HG03066 (cell line): Measurements from ENCODE around the gene MICAL2.

Source experiments
- ATAC-seq: cut with Tn5 transposase; IDR thresholded peaks from one replicate; pipeline ENCODE4 v1.9.1; 2021; ENCODE audit warnings: low read depth; ENCODE audit not compliant: unreplicated experiment

Gene MICAL2

DNA sequence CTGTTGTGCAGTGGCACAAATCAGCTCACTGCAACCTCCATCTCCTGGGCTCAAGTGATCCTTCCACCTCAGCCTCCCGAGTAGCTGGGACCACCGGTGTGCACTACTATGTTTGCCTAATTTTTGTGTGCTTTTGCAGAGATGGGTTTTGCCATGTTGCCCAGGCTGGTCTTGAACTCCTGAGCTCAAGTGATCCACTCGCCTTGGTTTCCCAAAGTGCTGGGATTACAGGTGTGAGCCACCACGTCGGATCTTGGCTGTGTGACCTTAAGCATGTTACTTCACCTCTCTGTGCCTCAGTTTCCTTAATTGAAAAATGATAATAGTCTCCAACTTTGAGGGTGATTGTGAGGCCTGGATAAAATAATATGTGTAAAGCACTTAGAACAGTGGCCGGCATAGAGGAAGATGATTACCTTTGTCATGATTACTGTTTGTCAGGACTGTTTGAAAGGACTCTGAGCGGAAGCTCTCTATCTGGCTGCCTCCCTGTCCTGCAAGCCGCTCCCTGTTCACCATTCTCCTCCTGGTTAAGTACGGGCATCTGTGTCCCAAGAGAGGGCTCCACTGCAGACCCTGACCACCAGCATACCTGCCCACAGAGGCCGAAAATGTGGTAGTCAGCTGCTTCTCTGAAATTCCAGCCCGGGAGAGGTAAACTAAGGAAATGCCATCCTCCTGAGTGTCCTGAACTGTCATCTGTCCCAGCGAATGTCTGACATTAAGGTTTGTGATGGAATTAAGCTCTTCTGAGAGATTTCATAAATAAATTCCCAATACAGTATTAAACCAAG, 73.6 kb downstream of the MICAL2 start:
- no peak for ATAC-seq

DNA sequence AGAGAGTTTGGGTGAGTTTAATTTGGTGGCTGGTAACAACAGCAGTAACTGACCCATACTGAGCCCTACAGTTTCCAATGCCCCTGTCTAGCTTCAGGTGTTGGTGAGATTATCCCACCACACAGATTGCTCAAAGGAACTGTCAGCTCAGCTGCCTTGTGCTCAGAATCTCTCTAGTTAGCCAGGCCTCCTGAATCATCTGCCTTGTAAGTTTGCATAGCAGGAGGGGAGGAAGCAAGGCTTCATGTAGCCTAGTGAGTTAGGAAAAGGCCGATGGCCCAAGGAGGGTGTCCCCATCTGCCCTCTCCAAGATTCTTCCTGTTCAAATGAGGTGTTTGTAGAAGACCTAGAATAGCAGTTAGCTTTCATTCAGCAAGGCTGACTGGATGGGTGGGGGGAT, 74.3 kb downstream of the MICAL2 start:
- ATAC-seq, result no peak

DNA sequence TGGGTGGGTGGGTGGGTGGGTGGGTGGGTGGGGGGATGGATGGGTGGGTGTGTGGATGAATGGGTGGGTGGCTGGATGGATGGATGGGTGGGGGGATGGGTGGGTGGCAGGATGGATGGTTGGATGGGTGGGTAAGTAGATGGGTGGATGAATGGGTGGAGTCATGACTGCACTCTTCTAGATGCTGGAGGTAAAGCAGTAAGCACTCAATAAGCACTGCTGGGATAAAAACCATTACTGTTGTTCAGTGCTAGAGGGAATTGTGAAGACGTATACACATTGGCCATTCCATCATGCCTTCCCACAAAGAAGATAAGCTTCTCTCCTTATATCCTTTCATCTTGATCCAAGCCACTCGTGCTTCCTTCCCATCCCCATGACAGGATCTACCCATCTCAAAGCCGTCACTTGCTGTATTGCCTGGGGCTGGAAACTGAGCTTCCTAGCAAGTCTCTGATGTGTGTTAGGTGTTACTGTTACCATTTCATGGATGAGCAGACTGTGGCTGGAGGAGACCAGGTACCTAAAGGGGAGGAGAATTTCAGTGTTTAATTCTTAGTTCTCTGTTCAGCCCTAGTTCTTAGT, 74.8 kb downstream of the MICAL2 start:
- ATAC-seq, result no peak

DNA sequence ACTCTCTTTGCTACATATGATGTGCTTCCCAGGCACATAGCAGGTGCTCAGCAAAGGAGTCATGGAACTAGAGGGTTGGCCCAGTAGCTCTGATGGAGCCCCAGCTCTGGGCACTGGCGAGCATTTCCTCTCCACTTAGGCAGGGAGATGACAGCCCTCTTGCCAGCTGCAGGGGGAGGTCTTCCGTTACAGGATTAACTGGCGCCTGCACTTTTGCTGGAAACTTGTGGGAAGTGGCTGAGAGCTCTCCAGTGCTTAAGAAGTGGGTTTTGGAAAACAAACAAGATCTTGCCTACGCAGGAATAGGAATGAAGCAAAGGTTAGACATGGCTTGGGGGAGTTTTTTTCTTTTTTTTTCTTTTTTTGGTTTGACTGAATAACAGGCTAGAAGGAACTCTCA, 75.5 kb downstream of the MICAL2 start:
- ATAC-seq, result no peak

DNA sequence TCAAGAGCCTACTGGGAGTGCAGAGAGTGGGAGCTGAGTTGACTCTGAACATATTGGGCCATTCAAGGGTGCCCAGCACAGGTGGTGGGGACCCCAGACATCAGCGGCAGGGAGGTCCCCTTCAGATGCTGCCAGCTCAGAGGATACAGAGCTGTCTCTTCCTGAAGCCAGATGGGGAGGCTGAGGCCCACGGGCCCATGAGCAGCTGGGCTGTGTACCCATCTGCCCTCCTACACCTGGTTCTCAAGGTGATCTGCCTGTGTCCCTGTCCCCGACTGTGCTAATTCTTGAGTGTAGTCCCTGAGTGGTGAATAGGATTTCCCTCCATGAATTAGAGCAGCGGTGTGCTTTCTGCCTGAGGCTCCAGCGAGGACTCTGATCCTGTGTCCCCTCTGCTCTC, 76.3 kb downstream of the MICAL2 start:
- ATAC-seq, result no peak

DNA sequence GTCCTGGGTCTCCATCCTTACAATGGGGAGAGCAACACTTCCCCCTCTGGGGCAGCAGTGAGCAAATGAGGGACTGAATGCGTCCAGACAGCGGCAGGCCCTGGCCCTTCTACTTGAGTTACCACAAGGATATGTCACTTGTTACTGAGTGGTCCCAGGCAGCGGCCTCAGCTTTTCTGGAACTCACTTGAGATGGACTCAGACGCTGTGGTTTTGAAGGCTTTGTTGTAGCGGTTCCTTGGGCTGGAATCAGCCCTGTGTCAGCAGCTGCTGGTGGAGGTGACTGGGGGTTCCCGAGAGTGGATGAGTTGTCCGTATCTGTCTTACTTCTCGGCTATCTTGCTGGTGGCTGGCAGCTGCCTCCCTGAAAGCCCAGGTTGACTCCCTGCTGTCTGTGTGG, 77.0 kb downstream of the MICAL2 start:
- peak; percentile 67 for ATAC-seq

DNA sequence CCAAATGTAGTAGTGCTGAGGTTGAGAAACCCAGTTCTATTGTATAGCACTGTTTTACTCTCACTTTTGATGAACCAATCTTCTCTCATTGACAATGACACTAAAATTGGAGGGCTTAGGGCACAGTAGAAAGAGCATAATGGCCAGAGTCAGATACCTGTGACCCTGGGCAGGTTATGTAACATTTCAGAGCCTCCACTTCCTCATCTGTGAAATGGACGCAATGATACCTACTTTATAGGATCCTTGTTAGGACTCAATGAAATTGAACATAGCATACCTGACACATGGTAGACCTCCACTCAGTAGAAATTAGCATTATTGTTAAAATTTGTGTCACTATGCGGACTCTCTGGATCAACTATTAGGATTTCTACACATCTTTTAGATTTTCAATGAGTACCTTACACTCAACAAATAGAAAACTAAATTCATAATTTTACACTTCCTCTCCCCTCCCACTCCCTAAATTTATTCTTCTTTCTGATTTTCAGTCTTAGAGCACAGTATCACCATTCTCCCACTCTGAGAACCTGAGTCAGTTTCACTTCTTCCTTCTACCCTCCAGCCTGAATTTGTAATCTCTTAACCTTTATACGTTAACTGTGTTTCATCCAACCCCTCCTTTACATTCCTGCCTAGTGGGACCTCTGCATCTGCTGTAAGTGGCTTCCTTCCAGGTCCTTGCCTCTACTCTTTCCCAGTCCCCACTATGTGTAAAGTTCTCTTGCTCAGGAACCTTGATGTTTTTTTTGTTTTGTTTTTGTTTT, 78.3 kb downstream of the MICAL2 start:
- ATAC-seq, result no peak

DNA sequence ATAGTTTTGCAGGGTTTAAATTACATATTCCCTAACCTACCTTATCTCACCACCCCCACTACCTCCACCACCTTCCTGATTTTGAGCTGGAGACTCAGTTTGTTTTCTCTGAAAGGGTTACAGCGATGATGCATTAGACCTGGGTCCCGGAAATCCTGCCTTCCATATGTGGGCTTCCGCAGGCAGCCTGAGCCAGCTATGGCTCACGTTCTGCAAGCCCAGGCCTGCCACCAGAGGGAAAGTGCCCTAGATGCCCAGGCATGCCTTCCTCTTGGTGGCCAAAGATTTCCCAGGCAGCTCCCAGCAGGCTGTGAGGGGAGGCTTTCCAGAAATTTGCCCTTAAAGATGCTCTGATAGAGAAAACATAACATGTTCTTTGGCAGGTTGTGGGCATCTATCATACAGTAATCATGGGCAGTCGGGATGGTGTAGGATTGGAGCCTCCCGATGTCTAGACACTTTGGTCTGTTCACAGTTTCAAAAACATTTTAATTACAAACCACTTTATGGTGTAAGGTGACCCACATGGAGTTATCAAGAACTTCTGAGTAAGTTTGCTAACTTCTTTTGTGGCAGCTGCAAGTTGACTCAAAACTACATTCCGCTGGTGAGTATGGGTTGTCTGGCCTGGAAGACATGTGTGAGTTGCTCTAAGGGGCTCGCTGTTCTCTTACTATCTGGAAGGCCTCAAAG, 79.3 kb downstream of the MICAL2 start:
- no peak for ATAC-seq

DNA sequence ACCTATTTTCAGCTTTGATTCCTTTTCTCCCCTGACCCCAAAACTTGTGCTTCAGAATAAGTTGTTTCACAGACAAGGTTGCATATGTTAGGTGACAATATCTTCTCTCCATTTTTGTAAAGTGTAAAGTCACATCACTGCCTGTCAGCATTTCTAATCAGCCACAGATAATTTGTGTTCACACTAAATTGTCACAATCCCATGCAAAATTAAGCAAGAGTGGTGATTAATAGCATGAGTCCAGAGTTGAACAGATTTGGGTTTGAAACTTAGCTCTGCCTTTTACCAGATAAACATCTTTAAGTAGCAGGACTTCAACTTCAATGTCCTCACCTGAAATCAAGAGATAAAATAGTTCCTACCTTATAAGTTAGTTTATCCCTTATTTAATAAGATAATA, 80.1 kb downstream of the MICAL2 start:
- no peak for ATAC-seq

DNA sequence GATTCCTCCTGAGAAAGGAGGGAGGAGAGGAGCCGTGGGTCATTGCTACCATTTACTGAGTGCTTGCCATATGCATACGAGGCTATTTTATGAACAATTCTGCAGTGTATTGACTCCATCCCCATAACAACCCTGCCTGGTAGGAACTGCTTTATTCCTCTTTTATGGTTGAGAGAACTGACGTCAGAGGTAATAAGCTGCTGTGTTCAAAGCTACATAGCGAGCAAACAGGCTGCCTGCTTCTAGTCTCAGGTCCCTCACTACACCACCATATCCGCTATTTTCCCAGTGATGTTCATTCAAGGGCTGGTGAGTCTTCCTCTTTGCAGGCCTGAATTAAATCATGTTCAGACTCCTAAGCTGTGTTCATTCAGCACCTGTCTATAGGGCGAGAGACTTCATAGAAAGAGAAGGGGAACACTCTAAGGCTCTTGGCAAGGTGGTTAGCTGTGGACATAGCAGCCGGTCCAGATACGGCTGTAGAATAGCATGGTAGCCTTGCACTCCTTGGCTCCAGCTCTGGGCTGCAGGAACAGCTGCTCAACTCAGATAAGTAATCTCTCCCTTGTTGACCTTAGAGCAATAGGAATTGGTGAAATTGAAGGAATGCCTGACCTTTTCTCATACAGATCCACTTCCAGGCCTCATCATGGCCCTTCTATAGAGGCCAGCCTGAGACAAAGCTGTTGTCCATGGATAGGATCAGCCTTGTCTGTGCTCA, 82.6 kb downstream of the MICAL2 start:
- no peak for ATAC-seq

DNA sequence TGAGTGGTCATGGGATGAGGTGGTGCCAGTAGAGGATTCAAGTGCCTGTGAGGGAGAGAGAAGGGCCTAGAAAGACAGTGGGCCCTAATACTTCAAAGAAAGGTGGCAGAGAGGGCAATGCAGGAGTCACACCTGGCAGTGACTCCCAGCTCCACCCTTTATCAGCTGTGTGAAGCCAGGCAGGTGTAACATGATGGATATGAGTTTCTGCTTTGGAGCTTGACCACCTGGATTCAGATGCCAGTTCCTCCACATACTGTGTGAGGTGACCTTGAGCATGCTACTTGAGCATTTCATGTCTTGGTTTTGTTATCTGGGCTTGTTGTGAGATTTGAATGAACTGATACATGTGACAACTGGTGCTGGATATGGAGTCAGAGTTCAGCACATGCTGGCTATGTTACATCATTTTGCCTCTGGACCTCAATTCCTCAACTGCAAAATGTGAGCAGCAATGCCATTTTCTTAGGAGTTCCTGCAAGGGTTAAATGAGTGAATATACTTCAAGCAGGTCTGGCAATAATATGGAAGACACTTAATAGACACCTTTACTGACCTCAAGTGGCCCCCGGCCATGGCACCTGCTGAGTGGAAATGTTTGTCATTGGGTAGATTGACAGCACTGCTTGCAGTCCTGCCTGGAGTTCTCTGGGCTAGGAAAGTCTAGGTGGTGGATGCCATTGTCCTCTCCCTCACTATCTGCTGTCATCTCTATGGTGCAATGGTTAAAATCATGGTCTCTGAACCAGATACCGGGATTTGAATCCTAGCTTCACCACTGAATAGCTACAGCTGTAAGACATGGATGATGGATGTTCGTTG, 83.3 kb downstream of the MICAL2 start:
- ATAC-seq, result no peak

DNA sequence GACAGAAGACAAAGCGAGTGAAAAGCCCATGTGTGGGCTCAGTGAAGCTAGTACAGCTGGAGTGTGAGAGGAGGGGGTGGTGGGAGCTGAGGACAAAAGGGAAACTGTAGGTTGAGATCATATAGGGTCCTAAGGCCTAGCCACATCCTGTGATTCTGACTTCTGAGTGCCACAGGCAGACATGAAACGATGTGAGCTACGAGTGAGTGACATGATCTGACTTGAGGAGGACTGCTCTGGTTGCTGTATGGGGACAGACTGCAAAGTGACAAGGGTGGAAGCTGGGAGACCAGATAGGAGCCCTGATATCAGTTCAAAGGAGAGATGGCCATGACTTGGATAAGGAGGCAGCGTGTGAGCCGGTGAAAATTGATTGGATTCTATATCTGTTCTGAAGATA, 85.4 kb downstream of the MICAL2 start:
- peak; percentile 86 for ATAC-seq

DNA sequence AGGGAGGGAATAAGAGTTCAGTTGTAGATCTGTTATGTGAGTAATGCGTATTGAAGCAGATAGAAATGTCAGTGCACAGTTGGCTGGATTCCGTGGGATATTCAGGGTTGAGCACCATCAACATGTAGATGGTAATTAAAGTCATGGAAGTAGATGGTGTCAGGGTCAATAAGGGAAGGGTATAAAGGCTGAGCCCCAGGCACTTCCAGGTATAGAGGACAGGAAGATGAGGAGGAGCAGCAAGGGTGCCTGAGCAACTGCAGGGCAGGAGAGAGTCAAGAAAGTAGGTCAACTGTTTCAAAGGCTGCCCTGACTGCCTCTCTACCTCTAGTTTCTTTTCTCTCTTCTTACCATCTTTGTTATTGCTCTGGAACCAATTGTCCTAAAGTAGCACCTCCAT, 85.9 kb downstream of the MICAL2 start:
- ATAC-seq, result no peak

DNA sequence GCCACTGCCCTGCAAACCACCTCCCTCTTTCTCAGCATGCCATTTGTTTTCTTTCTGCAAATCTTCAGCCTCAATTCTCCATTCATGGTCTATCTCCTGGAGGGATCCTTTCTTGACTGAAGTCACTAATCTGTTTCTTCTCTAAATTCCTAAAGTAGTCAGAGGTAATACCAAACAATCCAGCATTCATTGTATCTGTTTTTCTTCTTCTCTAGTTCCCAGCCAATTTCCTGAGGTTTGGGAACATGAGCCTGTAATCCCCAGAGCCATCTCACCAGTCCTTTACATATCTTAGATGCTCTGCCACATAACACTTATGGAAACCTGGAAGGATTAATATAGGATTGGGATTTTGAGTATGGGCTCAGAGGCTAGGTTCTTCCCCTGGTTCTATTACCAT, 86.5 kb downstream of the MICAL2 start:
- no peak for ATAC-seq

DNA sequence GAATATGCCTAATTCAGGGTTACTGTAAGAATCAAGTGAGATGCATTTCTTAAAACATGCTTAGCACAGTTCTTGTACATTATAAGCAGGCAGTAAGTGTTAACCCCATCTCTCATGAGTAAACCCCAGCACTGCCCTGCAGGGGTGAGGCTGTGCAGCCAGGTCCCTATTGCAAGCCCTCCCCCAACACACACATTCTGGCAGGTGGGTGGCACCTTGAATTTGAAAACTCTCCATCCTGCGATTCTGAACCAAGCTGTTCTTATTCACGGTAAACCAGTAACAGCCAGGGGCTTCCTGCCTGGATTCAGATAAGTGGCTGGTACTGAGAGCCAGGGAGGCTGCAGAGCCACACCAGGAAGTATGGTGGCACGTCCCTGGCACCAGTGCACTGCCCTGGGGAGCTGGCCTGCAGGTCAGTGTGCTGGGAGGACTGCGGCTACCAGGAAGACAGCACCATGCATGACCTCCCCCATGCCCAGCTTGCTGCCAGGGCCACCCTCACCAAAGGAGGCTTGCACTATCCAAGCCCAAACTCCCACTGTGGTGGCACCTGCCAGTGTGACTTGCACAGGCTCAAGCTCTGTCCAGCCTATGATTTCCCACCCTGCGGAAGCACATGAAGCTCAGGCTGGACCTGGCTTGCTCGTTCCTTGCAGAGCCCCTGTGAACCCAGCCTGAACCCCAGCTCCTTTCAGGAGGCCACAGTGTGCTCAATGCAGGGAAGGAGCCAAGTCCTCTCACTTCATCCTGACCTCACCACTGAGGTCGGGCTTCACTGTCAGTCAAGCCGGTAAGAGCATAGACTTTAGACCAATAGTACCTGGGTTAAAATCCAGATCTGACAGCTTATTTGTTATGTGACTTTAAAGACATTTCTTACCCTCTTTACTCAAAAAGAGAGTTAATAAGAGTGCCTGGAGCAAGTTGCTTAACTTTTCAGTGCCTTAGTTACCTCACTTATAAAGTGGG, 88.1 kb downstream of the MICAL2 start:
- no peak for ATAC-seq

DNA sequence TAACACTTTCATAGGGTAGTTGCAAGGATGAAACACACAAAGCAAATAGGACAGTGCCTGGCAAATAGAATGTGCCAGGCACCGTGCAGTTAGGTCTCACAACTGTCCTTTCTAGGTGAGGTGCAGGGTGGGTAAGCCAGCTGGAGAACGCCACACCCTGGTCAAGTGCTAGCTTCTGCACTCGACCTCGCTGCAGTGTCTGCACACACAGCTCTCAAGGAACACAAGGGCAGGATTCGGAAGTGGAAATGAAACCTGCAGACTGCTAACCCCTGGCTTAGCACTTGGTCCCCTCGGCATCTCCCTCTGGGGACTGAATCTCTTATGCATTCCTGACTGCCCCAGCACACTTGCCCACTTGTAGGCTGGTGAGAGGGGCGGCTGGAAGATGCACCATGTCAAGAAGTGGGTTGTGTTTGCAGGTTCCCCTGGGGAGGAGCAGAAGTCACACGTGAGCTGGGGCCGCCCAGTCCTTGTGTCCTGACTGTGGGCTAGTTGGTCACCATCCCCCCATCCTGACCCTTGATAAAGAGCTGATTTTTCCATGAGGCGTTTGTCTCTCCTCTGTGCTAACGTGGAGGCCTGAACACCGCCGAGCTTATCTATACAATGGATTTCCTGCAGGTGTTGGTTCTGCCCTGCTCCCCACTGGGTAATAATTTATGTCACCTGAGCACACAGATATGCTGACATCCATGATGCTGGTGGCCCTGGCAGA, 89.0 kb downstream of the MICAL2 start:
- ATAC-seq, result no peak

DNA sequence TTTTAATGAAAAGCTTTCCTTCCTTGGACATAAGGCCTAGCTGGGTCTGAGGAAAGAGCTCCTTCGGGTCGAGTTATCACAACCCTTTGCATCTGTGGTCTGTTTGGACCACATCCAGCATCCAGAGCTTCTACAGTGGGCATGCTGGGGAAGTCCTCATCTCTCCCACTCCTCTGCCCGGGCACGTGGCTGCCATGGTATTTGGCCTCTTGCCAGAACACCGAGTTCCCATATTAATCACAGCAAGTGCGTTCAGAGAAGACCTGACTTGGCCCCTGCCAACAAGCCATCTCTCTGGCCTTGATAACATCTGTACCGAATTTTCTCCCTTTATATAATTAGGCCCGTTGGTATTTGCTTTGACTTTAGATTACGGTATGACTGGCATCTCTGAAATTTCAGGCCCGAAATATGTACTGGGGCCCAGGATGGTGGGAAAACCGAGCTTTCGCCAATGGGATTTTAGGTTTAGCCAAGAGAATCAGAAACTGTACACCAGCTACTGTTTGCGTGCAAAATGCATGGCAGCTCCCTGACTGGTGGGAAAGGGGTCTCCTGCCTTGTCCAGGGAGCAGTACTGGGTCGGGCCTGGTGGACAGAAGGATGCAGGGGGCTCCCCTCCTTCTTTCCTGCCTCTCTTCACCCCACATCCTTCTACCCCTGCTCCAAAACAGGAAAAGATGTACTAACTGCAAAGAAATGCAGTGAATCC, 90.0 kb downstream of the MICAL2 start:
- no peak for ATAC-seq
